DND-41 (cell line): ENCODE measurements around the gene FHOD1.

ENCODE experiments used
- ATAC-seq: fragments of 200-7000 bp; cut with Tn5 transposase; 3 replicates; pipeline ENCODE4 v1.9.1; 2021; ENCODE audit warnings: low read depth; ENCODE audit not compliant: insufficient read depth
- DNase-seq: peaks from one replicate; pipeline ENCODE4 v3.0.0-alpha.2; 2020
- H2AFZ ChIP-seq: 2 replicates; pipeline ENCODE4 v1.6.0; 2012; ENCODE audit warnings: low read depth, low read length
- H3K27ac ChIP-seq: 2 replicates; pipeline ENCODE4 v1.5.1; 2012; ENCODE audit warnings: low read length, inconsistent platforms
- H3K27me3 ChIP-seq: fragments of 200-600 bp; sonication (generic); 2 replicates; pipeline ENCODE4 v1.6.0; 2012; ENCODE audit warnings: low read length, mild to moderate bottlenecking, inconsistent platforms; ENCODE audit not compliant: insufficient read depth, poor library complexity
- H3K36me3 ChIP-seq: 2 replicates; pipeline ENCODE4 v1.5.1; 2012; ENCODE audit warnings: low read length, inconsistent platforms; ENCODE audit not compliant: insufficient read depth
- H3K4me1 ChIP-seq: 2 replicates; pipeline ENCODE4 v1.5.1; 2012; ENCODE audit warnings: mild to moderate bottlenecking, low read length; ENCODE audit not compliant: insufficient read depth
- H3K4me2 ChIP-seq: 2 replicates; pipeline ENCODE4 v1.6.0; 2012; ENCODE audit warnings: mild to moderate bottlenecking, moderate library complexity, low read length, inconsistent platforms; ENCODE audit not compliant: insufficient read depth
- H3K4me3 ChIP-seq, 2 experiments: fragments of 200-600 bp in 1 of 2; shearing (Covaris generic) in 1 of 2; 2 replicates each; pipeline ENCODE4 v1.5.1; 2012 to 2016; ENCODE audit warnings: inconsistent platforms in 2 of 2, low read length in 2 of 2, mild to moderate bottlenecking in 2 of 2, low read depth in 1 of 2, moderate library complexity in 1 of 2
- H3K79me2 ChIP-seq: 2 replicates; pipeline ENCODE4 v1.6.0; 2012; ENCODE audit warnings: low read length, inconsistent platforms; ENCODE audit not compliant: insufficient read depth
- H3K9ac ChIP-seq: 2 replicates; pipeline ENCODE4 v1.6.0; 2012; ENCODE audit warnings: low read depth, mild to moderate bottlenecking, inconsistent platforms, low read length, moderate library complexity
- H3K9me3 ChIP-seq: 2 replicates; pipeline ENCODE4 v1.5.1; 2012; ENCODE audit warnings: low read length, moderate library complexity, mild to moderate bottlenecking, inconsistent platforms; ENCODE audit not compliant: insufficient read depth, severe bottlenecking
- H4K20me1 ChIP-seq: 2 replicates; pipeline ENCODE4 v1.6.0; 2012; ENCODE audit warnings: low read length; ENCODE audit not compliant: insufficient read depth
- EZH2 ChIP-seq: IDR thresholded peaks from 3 replicates; pipeline ENCODE4 v1.6.1; 2012; ENCODE audit warnings: borderline replicate concordance, low read depth, mild to moderate bottlenecking, moderate library complexity, low read length, inconsistent platforms; ENCODE audit not compliant: severe bottlenecking
- TF ChIP-seq, protein P1 (sequence below): IDR thresholded peaks from 2 replicates; pipeline ENCODE4 v1.5.1; 2012; ENCODE audit warnings: borderline replicate concordance, low read length, moderate library complexity, mild to moderate bottlenecking; ENCODE audit not compliant: poor library complexity, severe bottlenecking; ENCODE audit errors: extremely low read depth

The FHOD1 gene

GRCh38 chr16:67237396-67238277 is 9.6 kb downstream of the FHOD1 start:
- no peak for TF ChIP-seq EZH2
- TF ChIP-seq, protein P1, sequence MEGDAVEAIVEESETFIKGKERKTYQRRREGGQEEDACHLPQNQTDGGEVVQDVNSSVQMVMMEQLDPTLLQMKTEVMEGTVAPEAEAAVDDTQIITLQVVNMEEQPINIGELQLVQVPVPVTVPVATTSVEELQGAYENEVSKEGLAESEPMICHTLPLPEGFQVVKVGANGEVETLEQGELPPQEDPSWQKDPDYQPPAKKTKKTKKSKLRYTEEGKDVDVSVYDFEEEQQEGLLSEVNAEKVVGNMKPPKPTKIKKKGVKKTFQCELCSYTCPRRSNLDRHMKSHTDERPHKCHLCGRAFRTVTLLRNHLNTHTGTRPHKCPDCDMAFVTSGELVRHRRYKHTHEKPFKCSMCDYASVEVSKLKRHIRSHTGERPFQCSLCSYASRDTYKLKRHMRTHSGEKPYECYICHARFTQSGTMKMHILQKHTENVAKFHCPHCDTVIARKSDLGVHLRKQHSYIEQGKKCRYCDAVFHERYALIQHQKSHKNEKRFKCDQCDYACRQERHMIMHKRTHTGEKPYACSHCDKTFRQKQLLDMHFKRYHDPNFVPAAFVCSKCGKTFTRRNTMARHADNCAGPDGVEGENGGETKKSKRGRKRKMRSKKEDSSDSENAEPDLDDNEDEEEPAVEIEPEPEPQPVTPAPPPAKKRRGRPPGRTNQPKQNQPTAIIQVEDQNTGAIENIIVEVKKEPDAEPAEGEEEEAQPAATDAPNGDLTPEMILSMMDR, result no peak
- Histone ChIP-seq H3K9me3 (no peaks in the 10 kb centered on the region), H3K27me3 (no peaks in the 10 kb centered on the region), H3K27ac (no peak overlapping the region), H3K4me3 (no peak overlapping the region; a peak in 1 of 4 replicates), H3K79me2 (peaks cover 17% of the 10 kb centered on the region; the same call in 1 of the 2 replicates), H2AFZ (no peak overlapping the region), H4K20me1 (peaks cover 9% of the 10 kb centered on the region), H3K36me3 (peaks cover 31% of the 10 kb centered on the region), H3K4me1 (peaks cover 25% of the 10 kb centered on the region), H3K9ac (no peak overlapping the region), H3K4me2 (peak overlapping the region; percentile 54; the same call in 1 of the 2 replicates)
- DNase-seq (no peak), ATAC-seq (no peak)

DNA sequence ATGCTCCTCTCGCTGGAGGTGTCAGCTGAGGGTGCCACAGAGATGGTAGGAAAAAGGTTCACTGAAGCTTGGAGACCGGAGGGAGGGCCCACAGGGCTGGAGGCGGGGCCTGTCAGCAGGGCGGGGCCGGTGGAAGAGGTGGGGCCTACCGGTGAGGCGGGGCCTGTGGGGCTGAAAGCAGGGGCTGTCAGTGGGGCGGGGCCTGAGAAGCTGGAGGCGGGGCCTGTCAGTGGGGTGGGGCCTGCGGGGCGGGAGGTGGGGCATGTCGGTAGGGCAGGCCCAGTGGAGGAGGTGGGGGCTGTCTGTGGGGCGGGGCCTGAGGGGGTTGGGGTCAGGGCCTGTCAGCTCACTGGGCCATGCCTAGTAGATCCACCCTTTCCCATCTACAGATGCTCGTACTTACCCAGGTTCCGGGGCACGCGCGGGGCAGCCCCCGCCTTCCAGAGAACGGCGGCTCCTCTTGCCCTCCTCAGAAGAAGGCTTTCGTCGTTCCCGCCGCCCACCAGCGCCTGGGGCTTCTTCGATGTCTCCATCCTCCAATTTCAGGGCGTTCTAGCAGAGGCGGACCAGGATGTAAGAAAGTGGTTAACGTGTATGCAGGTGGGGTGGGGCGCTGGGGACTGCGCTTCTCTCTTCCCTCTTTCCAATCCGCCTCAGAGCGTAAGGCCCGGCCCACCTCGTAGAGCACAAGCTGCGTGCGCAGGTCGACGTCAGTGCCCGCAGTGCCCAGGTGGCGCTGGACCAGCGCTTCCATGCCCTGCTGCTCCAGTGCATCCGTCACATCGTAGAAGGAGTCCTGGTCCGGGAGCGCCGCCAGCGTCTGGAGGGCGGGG is 10.5 kb downstream of the FHOD1 start:
- Histone ChIP-seq H3K4me3 (peak overlapping the region; percentile 12 to 55; a peak in 3 of 4 replicates), H3K27ac (peak overlapping the region; percentile 95), H4K20me1 (peaks cover 4% of the 10 kb centered on the region; the same call in 1 of the 2 replicates), H3K27me3 (no peaks in the 10 kb centered on the region), H3K4me1 (peaks cover 25% of the 10 kb centered on the region), H2AFZ (peak overlapping the region; percentile 76), H3K36me3 (peaks cover 34% of the 10 kb centered on the region), H3K9me3 (no peaks in the 10 kb centered on the region), H3K4me2 (peak overlapping the region; percentile 57), H3K79me2 (peaks cover 14% of the 10 kb centered on the region; the same call in 1 of the 2 replicates), H3K9ac (peak overlapping the region; percentile 53)
- no peak for TF ChIP-seq EZH2
- TF ChIP-seq, protein P1, result no peak
- DNase-seq (peak; percentile 91), ATAC-seq (peak; percentile 75)

GRCh38 chr16:67235816-67236562 is 11.3 kb downstream of the FHOD1 start:
- peak overlapping the region; percentile 95 for H3K27ac ChIP-seq
- H3K9me3 ChIP-seq, result no peaks in the 10 kb centered on the region
- H3K4me2 ChIP-seq, result peak overlapping the region; percentile 57
- peaks cover 42% of the 10 kb centered on the region for H3K36me3 ChIP-seq
- no peak for TF ChIP-seq EZH2
- TF ChIP-seq, protein P1, result peak; percentile 10
- peaks cover 4% of the 10 kb centered on the region; the same call in 1 of the 2 replicates for H4K20me1 ChIP-seq
- DNase-seq (peak; percentile 86), ATAC-seq (peak; percentile 85)
- peaks cover 25% of the 10 kb centered on the region for H3K4me1 ChIP-seq
- H3K9ac ChIP-seq, result peak overlapping the region; percentile 53
- peak overlapping the region; percentile 12 to 55; a peak in 3 of 4 replicates for H3K4me3 ChIP-seq
- no peaks in the 10 kb centered on the region for H3K27me3 ChIP-seq
- peaks cover 14% of the 10 kb centered on the region; the same call in 1 of the 2 replicates for H3K79me2 ChIP-seq
- H2AFZ ChIP-seq, result peak overlapping the region; percentile 76
